GM11168 (cell line): ENCODE measurements around the gene BTBD17.

Experiments used
- in situ Hi-C: fragments of 300-500 bp; cut with MboI; formaldehyde crosslinking; loops from one replicate; pipeline ENCODE4 v1.12.0; 2022; ENCODE audit warnings: low sequenced_read_pairs; ENCODE audit not compliant: unreplicated experiment

The BTBD17 gene

GRCh38 chr17:74362810-74363498 is 1.3 kb upstream of the BTBD17 start:
- in situ Hi-C loops: no loop called here

GRCh38 chr17:74362069-74362405 is 369 bp upstream of the BTBD17 start:
- in situ Hi-C loops: no loop called here

- in situ Hi-C loops: no loop called here
Measured at GRCh38 chr17:74360899-74361229, 804 bp downstream of the BTBD17 start.

GRCh38 chr17:74359916-74360315 is 1.8 kb downstream of the BTBD17 start:
- in situ Hi-C loops: loop anchor here (10.0 kb wide), 1 partner anchor 55 kb away; no protein-coding TSS in a partner anchor

- in situ Hi-C loops: loop anchor here (10.0 kb wide), 1 partner anchor 54 kb away; no protein-coding TSS in a partner anchor
Measured at GRCh38 chr17:74358697-74359096, 3.0 kb downstream of the BTBD17 start.

GRCh38 chr17:74357466-74357809 is 4.2 kb downstream of the BTBD17 start:
- in situ Hi-C loops: loop anchor here (10.0 kb wide), 1 partner anchor 53 kb away; no protein-coding TSS in a partner anchor

GRCh38 chr17:74356646-74357465 is 4.8 kb downstream of the BTBD17 start:
- in situ Hi-C loops: loop anchor here (10.0 kb wide), 1 partner anchor 52 kb away; no protein-coding TSS in a partner anchor

- in situ Hi-C loops: loop anchor here (10.0 kb wide), 1 partner anchor 50 kb away; no protein-coding TSS in a partner anchor
Measured at GRCh38 chr17:74355065-74355464, 6.6 kb downstream of the BTBD17 start.

GRCh38 chr17:74354561-74354960 is 7.1 kb downstream of the BTBD17 start:
- in situ Hi-C loops: loop anchor here (10.0 kb wide), 1 partner anchor 50 kb away; no protein-coding TSS in a partner anchor

GRCh38 chr17:74354123-74354522 is 7.5 kb downstream of the BTBD17 start:
- in situ Hi-C loops: loop anchor here (10.0 kb wide), 1 partner anchor 49 kb away; no protein-coding TSS in a partner anchor

- in situ Hi-C loops: loop anchor here (10.0 kb wide), 1 partner anchor 49 kb away; no protein-coding TSS in a partner anchor
Measured at GRCh38 chr17:74353446-74354060, 8.1 kb downstream of the BTBD17 start.

GRCh38 chr17:74351552-74352210 is 10.0 kb downstream of the BTBD17 start:
- in situ Hi-C loops: loop anchor here (10.0 kb wide), 1 partner anchor 47 kb away; no protein-coding TSS in a partner anchor

GRCh38 chr17:74350486-74350885 is 11.2 kb downstream of the BTBD17 start:
- in situ Hi-C loops: loop anchor here (10.0 kb wide), 1 partner anchor 46 kb away; no protein-coding TSS in a partner anchor

- in situ Hi-C loops: no loop called here
Measured at GRCh38 chr17:74349120-74349519, 12.5 kb downstream of the BTBD17 start.

- in situ Hi-C loops: no loop called here
Measured at GRCh38 chr17:74347646-74348045, 14.0 kb downstream of the BTBD17 start.

- in situ Hi-C loops: no loop called here
Measured at GRCh38 chr17:74345433-74346241, 16.0 kb downstream of the BTBD17 start.

GRCh38 chr17:74344658-74345057 is 17.0 kb downstream of the BTBD17 start:
- in situ Hi-C loops: no loop called here

- in situ Hi-C loops: no loop called here
Measured at GRCh38 chr17:74343526-74344284, 18.0 kb downstream of the BTBD17 start.

GRCh38 chr17:74343121-74343520 is 18.5 kb downstream of the BTBD17 start:
- in situ Hi-C loops: no loop called here
